Loucy (cell line): ENCODE measurements around the gene HIC1.

Source experiments
- EZH2phosphoT487 ChIP-seq: fragments of 200-600 bp; IDR thresholded peaks from 2 replicates; pipeline ENCODE4 v1.6.1; 2018; ENCODE audit warnings: antibody characterized with exemption, mild to moderate bottlenecking, moderate library complexity, borderline replicate concordance
- TF ChIP-seq, protein P1 (sequence below): fragments of 200-600 bp; sonication (generic); conservative IDR thresholded peaks from 2 replicates; pipeline ENCODE4 v1.5.1; 2014; ENCODE audit warnings: mild to moderate bottlenecking, antibody characterized with exemption, low read length

- TF ChIP-seq EZH2phosphoT487, result no peak
- TF ChIP-seq, protein P1, sequence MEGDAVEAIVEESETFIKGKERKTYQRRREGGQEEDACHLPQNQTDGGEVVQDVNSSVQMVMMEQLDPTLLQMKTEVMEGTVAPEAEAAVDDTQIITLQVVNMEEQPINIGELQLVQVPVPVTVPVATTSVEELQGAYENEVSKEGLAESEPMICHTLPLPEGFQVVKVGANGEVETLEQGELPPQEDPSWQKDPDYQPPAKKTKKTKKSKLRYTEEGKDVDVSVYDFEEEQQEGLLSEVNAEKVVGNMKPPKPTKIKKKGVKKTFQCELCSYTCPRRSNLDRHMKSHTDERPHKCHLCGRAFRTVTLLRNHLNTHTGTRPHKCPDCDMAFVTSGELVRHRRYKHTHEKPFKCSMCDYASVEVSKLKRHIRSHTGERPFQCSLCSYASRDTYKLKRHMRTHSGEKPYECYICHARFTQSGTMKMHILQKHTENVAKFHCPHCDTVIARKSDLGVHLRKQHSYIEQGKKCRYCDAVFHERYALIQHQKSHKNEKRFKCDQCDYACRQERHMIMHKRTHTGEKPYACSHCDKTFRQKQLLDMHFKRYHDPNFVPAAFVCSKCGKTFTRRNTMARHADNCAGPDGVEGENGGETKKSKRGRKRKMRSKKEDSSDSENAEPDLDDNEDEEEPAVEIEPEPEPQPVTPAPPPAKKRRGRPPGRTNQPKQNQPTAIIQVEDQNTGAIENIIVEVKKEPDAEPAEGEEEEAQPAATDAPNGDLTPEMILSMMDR, result no peak
Measured at GRCh38 chr17:2060385-2060658, 5.4 kb downstream of the HIC1 start.
